ENCODE results near the gene MXD4. TPM values are rescaled to one million over a fixed set of nuclear protein-coding genes. Genes with fewer than 3 reads are reported as not detected.

MXD4 gene
- total RNA-seq, 1 experiment from 2014 or later = 22.0 TPM

DNA sequence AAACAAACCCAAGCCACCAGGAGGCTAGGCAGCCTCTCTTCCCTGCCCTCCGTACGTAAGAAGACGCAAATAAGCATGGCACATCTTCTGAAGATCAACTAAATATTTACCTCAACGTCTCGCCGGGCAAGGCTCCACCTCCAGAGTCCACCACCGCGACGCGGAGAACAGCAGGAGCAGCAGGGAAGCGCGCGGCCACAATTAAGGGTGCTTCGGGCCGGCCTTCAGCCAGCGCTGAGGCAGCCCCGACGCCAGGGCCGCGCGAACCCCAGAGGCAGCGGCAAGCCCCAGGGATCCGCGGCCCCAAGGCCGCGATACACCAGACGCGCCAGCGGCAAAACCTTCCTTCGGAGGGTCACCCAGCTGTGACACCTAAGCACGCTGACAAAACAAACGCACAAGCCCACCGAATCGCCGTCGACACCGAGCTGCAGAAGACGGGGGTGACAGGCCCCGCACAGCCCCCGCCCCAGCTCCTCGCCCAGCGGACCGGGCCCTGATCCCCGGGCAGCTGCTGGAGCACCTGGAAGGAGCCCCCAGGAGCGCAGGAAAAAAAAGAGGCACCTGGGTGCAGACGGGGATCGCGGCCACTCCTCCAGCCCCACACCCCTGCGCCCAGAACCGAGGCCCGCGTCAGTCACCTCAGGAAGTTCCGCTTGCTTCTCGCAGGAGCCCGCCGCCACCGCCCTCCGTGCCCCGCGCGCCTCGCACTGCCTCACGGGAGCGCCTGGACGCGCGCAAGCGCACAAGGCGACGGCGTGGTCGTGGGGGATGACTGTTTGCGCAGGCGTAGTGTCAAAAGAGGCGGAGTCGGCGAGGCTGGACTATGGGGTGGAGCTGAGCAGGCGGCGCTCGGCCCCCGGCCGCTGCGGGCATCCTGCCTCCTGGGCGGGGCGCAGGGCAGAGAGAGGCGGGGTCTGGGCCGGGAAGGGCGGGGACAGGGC lies 20.2 kb downstream of the MXD4 start, which contains the start of the genes HAUS3 and POLN:
Gene HAUS3 (minus strand): TSS at position 712 of the 944 bp plus-strand sequence. CDS start 1,175 bp downstream, outside the sequence.
Gene POLN (minus strand): TSS at position 712 of the 944 bp plus-strand sequence. CDS start 12,890 bp downstream, outside the sequence.
- no TSS peak for BruUV-seq (replicated peaks)
- Histone ChIP-seq H3K79me2 (ENCODE audit: insufficient read depth, low read length) (peaks cover 50% of the 10 kb centered on the region), H4K20me1 (ENCODE audit: insufficient read depth) (peaks cover 24% of the 10 kb centered on the region; the same call in 1 of the 2 replicates)

More for the DNA sequence above, 20.2 kb downstream of the MXD4 start, which contains the start of the genes HAUS3 and POLN:
- H3K4me3 ChIP-seq (replicated peaks in 1 of 2; ENCODE audit: low read depth in 1 of 2, low read length in 2 of 2) = peak within 1 kb of the TSS; percentile 94 to 97
- intact Hi-C loops (cut with micrococcal nuclease) = loop anchor here (1.0 to 5.0 kb wide), 2 partner anchors 21 to 171 kb away; partner anchors contain the start of gene MXD4
- H3K4me1 ChIP-seq (ENCODE audit: control insufficient read depth in 1 of 2, insufficient read depth in 2 of 2, low read length in 2 of 2) = peaks cover 7 to 27% of the 10 kb centered on the region in 2 experiments; a peak in 3 of 4 replicates
- no peaks in the 10 kb centered on the region for H3K9me2 ChIP-seq (ENCODE audit: insufficient read depth)
- TF ChIP-seq YY1 (IDR thresholded peaks at IDR 0.05; ENCODE audit: extremely low read depth, insufficient replicate concordance, low read depth, low read length) (peak; percentile 44), POLR2A (IDR thresholded peaks at IDR 0.05; ENCODE audit: borderline replicate concordance, extremely low read depth, insufficient read depth, insufficient read length) (peak; percentile 71), ZFX (IDR thresholded peaks at IDR 0.05) (peak; percentile 94; the same call in 1 of the 2 replicates), ELF1 (IDR thresholded peaks at IDR 0.05; ENCODE audit: borderline replicate concordance, low read depth) (no peak), RAD21 (IDR thresholded peaks at IDR 0.05; ENCODE audit: low read depth) (0 out of 2 replicates have a peak, but pooled peaks have one; percentile 8), POLR2AphosphoS5 (IDR thresholded peaks at IDR 0.05; ENCODE audit: low read depth, low read length) (peak; percentile 97), SIN3A (IDR thresholded peaks at IDR 0.05; ENCODE audit: low read depth) (peak; percentile 87; the same call in 1 of the 2 replicates), ZNF274 (IDR thresholded peaks at IDR 0.05; ENCODE audit: low read depth, low read length) (no peak), CEBPB (IDR thresholded peaks at IDR 0.05; ENCODE audit: low read depth) (no peak), SP1 (IDR thresholded peaks at IDR 0.05; ENCODE audit: low read depth) (no peak; the same call in 1 of the 2 replicates)
- TF ChIP-seq, protein P1, sequence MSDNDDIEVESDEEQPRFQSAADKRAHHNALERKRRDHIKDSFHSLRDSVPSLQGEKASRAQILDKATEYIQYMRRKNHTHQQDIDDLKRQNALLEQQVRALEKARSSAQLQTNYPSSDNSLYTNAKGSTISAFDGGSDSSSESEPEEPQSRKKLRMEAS (IDR thresholded peaks at IDR 0.05) = peak; percentile 87
- TF ChIP-seq, protein P2, sequence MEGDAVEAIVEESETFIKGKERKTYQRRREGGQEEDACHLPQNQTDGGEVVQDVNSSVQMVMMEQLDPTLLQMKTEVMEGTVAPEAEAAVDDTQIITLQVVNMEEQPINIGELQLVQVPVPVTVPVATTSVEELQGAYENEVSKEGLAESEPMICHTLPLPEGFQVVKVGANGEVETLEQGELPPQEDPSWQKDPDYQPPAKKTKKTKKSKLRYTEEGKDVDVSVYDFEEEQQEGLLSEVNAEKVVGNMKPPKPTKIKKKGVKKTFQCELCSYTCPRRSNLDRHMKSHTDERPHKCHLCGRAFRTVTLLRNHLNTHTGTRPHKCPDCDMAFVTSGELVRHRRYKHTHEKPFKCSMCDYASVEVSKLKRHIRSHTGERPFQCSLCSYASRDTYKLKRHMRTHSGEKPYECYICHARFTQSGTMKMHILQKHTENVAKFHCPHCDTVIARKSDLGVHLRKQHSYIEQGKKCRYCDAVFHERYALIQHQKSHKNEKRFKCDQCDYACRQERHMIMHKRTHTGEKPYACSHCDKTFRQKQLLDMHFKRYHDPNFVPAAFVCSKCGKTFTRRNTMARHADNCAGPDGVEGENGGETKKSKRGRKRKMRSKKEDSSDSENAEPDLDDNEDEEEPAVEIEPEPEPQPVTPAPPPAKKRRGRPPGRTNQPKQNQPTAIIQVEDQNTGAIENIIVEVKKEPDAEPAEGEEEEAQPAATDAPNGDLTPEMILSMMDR (IDR thresholded peaks at IDR 0.05 in 2 of 3, conservative IDR thresholded peaks at IDR 0.05 in 1 of 3; ENCODE audit: borderline replicate concordance in 1 of 3, insufficient read depth in 1 of 3, low read depth in 2 of 3, low read length in 2 of 3) = no peak
- TF ChIP-seq, protein P3, sequence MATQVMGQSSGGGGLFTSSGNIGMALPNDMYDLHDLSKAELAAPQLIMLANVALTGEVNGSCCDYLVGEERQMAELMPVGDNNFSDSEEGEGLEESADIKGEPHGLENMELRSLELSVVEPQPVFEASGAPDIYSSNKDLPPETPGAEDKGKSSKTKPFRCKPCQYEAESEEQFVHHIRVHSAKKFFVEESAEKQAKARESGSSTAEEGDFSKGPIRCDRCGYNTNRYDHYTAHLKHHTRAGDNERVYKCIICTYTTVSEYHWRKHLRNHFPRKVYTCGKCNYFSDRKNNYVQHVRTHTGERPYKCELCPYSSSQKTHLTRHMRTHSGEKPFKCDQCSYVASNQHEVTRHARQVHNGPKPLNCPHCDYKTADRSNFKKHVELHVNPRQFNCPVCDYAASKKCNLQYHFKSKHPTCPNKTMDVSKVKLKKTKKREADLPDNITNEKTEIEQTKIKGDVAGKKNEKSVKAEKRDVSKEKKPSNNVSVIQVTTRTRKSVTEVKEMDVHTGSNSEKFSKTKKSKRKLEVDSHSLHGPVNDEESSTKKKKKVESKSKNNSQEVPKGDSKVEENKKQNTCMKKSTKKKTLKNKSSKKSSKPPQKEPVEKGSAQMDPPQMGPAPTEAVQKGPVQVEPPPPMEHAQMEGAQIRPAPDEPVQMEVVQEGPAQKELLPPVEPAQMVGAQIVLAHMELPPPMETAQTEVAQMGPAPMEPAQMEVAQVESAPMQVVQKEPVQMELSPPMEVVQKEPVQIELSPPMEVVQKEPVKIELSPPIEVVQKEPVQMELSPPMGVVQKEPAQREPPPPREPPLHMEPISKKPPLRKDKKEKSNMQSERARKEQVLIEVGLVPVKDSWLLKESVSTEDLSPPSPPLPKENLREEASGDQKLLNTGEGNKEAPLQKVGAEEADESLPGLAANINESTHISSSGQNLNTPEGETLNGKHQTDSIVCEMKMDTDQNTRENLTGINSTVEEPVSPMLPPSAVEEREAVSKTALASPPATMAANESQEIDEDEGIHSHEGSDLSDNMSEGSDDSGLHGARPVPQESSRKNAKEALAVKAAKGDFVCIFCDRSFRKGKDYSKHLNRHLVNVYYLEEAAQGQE (IDR thresholded peaks at IDR 0.05; ENCODE audit: low read depth) = no peak
- CTCF ChIA-PET = interaction anchor here (1.0 to 1.2 kb wide), 3 partner anchors 16 to 200 kb away, joined by 3 to 4 read pairs (median 3); no protein-coding TSS in a partner anchor
- peaks cover 5 to 22% of the 10 kb centered on the region in 2 experiments; a peak in 3 of 4 replicates for H3K36me3 ChIP-seq (ENCODE audit: control insufficient read depth in 1 of 2, insufficient read depth in 2 of 2, low read length in 2 of 2)
- H3K9me3 ChIP-seq (ENCODE audit: control insufficient read depth in 1 of 2, insufficient read depth in 1 of 2, low read depth in 1 of 2, low read length in 2 of 2) = no peaks in the 10 kb centered on the region
- peak within 1 kb of the TSS; percentile 83 for H3K9ac ChIP-seq (ENCODE audit: low read length)
- POLR2A ChIA-PET = interaction anchor here (1.0 kb wide), 2 partner anchors 20 to 172 kb away, joined by 3 read pairs; partner anchors contain the start of gene MXD4
- H3K4me2 ChIP-seq (ENCODE audit: low read length) = peak within 1 kb of the TSS; percentile 93
- DNase-seq (ENCODE audit: low read depth, low spot score) (peak; percentile 95), ATAC-seq (peak; percentile 97)
- no peaks in the 10 kb centered on the region for H3K27me3 ChIP-seq (ENCODE audit: insufficient read depth, low read length)
- peak within 1 kb of the TSS; percentile 72 for H3K27ac ChIP-seq (ENCODE audit: low read depth, low read length)
- RAD21 ChIA-PET (ENCODE audit: low non-redundant PET in 1 of 2, low total read pairs in 2 of 2, uncharacterized antibody in 2 of 2, unreplicated experiment in 2 of 2) = interaction anchor here in 1 of 2 experiments (1.0 kb wide), 1 partner anchor 200 kb away, joined by 3 read pairs; no protein-coding TSS in a partner anchor
- peak within 1 kb of the TSS; percentile 79 for H2AFZ ChIP-seq (ENCODE audit: low read depth, low read length, poor library complexity, severe bottlenecking)
